PC-3 (cell line): ENCODE measurements around the gene TOP2A. TPM values are rescaled to one million over a fixed set of nuclear protein-coding genes. Genes with fewer than 3 reads are reported as not detected.

Experiments used
- ATAC-seq: fragments of 200-7000 bp; cut with Tn5 transposase; 2 replicates; pipeline ENCODE4 v1.9.1; 2020; ENCODE audit warnings: mild to moderate bottlenecking, moderate library complexity
- BruUV-seq: library from RNA; stranded (reverse); fragments of 400-500 nt; replicated peaks from 2 replicates; lab custom pipeline; 2021; lab: Mats Ljungman, UMichigan
- CTCF ChIA-PET: fragments of 300-600 bp; sonication (Branson Sonifier 250); formaldehyde crosslinking; loops from one replicate; lab custom pipeline; 2022; ENCODE audit warnings: antibody characterized with exemption; lab: Charles Lee
- POLR2A ChIA-PET: fragments of 300-600 bp; sonication (Branson Sonifier 250); formaldehyde crosslinking; loops from one replicate; lab custom pipeline; 2022; ENCODE audit warnings: antibody characterized with exemption; ENCODE audit not compliant: unreplicated experiment; lab: Charles Lee
- DNase-seq: peaks from one replicate; pipeline ENCODE4 v3.0.0-alpha.2; 2015
- H2AFZ ChIP-seq: fragments of 300-600 bp; sonication (generic); 2 replicates; pipeline ENCODE4 v1.6.0; 2016; ENCODE audit warnings: antibody characterized with exemption, low read length
- H3F3A ChIP-seq: fragments of 300-600 bp; sonication (generic); one replicate; pipeline ENCODE4 v1.6.0; 2017; ENCODE audit warnings: antibody characterized with exemption, low read length, control low read depth, mild to moderate bottlenecking; ENCODE audit not compliant: unreplicated experiment
- H3K27ac ChIP-seq: fragments of 300-600 bp; sonication (generic); 2 replicates; pipeline ENCODE4 v1.5.1; 2016; ENCODE audit warnings: mild to moderate bottlenecking, low read length
- H3K27me3 ChIP-seq: fragments of 300-600 bp; sonication (generic); 2 replicates; pipeline ENCODE4 v1.6.1; 2016; ENCODE audit warnings: low read length, mixed read lengths
- H3K36me3 ChIP-seq: fragments of 300-600 bp; sonication (generic); 2 replicates; pipeline ENCODE4 v1.6.1; 2016; ENCODE audit warnings: low read depth, mixed run types, low read length, mixed read lengths
- H3K4me1 ChIP-seq: fragments of 300-600 bp; sonication (generic); 2 replicates; pipeline ENCODE4 v1.5.1; 2016; ENCODE audit warnings: low read length; ENCODE audit not compliant: insufficient read depth
- H3K4me2 ChIP-seq: fragments of 300-600 bp; sonication (generic); 2 replicates; pipeline ENCODE4 v1.6.0; 2016; ENCODE audit warnings: low read length
- H3K4me3 ChIP-seq: fragments of 300-600 bp; sonication (generic); 2 replicates; pipeline ENCODE4 v1.5.1; 2016; ENCODE audit warnings: mild to moderate bottlenecking, low read length, mixed read lengths
- H3K79me2 ChIP-seq: fragments of 300-600 bp; sonication (generic); 2 replicates; pipeline ENCODE4 v1.6.1; 2017; ENCODE audit warnings: low read length, mixed read lengths
- H3K9ac ChIP-seq: fragments of 300-600 bp; sonication (generic); 2 replicates; pipeline ENCODE4 v1.6.0; 2016; ENCODE audit warnings: mild to moderate bottlenecking, low read length
- H3K9me2 ChIP-seq: fragments of 300-600 bp; sonication (generic); replicated peaks from 2 replicates; pipeline ENCODE4 v1.6.1; 2016; ENCODE audit warnings: mixed run types, low read length, mixed read lengths
- H3K9me3 ChIP-seq: fragments of 300-600 bp; sonication (generic); 2 replicates; pipeline ENCODE4 v1.6.1; 2016; ENCODE audit warnings: low read length, mixed read lengths
- H4K20me1 ChIP-seq: fragments of 300-600 bp; sonication (generic); 2 replicates; pipeline ENCODE4 v1.6.1; 2016; ENCODE audit warnings: low read length, mixed read lengths
- CTCF ChIP-seq: fragments of 300-600 bp; sonication (generic); conservative IDR thresholded peaks from 2 replicates; pipeline ENCODE4 v1.5.1; 2017; ENCODE audit warnings: antibody characterized with exemption, low read depth, mild to moderate bottlenecking, low read length
- EZH2 ChIP-seq: fragments of 300-600 bp; sonication (generic); IDR thresholded peaks from one replicate; pipeline ENCODE4 v1.6.1; 2017; ENCODE audit warnings: antibody characterized with exemption, mild to moderate bottlenecking, low read length; ENCODE audit not compliant: unreplicated experiment
- EZH2phosphoT487 ChIP-seq: fragments of 300-600 bp; sonication (generic); IDR thresholded peaks from 2 replicates; pipeline ENCODE4 v1.6.1; 2018; ENCODE audit warnings: mild to moderate bottlenecking, antibody characterized with exemption, low read length, borderline replicate concordance
- intact Hi-C: fragments of 100-400 bp; cut with micrococcal nuclease; formaldehyde crosslinking; loops from 2 replicates; pipeline ENCODE4 v1.9.0; 2023
- total RNA-seq: library from RNA; depleted of rRNA; stranded (reverse); fragments of >200 nt; gene quantifications from 2 replicates; pipeline ENCODE4 v1.2.3, GENCODE V29; 2014

Gene TOP2A
- total RNA-seq, 1 experiment from 2014 or later: 104 TPM

- H3K9me3 ChIP-seq: no peaks in the 10 kb centered on the region
- ATAC-seq (no peak), DNase-seq (no peak)
- H3K4me2 ChIP-seq: no peak overlapping the region
- ChIA-PET POLR2A (no interaction called here), CTCF (no interaction called here)
- H4K20me1 ChIP-seq: no peaks in the 10 kb centered on the region
- no peak overlapping the region for H2AFZ ChIP-seq
- H3K4me1 ChIP-seq: no peaks in the 10 kb centered on the region
- no peaks in the 10 kb centered on the region for H3F3A ChIP-seq
- no peak overlapping the region for H3K9ac ChIP-seq
- no peak overlapping the region for H3K27ac ChIP-seq
- H3K79me2 ChIP-seq: no peaks in the 10 kb centered on the region
- no peaks in the 10 kb centered on the region for H3K9me2 ChIP-seq
- no peak for TF ChIP-seq EZH2phosphoT487
- no peak for TF ChIP-seq CTCF
- TF ChIP-seq EZH2: no peak
- intact Hi-C loops: no loop called here
- no TSS peak for BruUV-seq
- H3K27me3 ChIP-seq: no peaks in the 10 kb centered on the region
- no peaks in the 10 kb centered on the region for H3K36me3 ChIP-seq
- H3K4me3 ChIP-seq: no peak overlapping the region
Observed at GRCh38 chr17:40361063-40361924, 56.4 kb downstream of the TOP2A start.

GRCh38 chr17:40360091-40360490 lies 57.6 kb downstream of the TOP2A start:
- no peaks in the 10 kb centered on the region for H3K9me2 ChIP-seq
- no peaks in the 10 kb centered on the region for H3K79me2 ChIP-seq
- H3K27ac ChIP-seq: no peak overlapping the region
- no peak for DNase-seq
- no peaks in the 10 kb centered on the region for H3K9me3 ChIP-seq
- no peak for ATAC-seq
- no peaks in the 10 kb centered on the region for H3F3A ChIP-seq
- BruUV-seq: no TSS peak
- no peak overlapping the region for H2AFZ ChIP-seq
- no peak overlapping the region for H3K4me2 ChIP-seq
- TF ChIP-seq EZH2phosphoT487 (no peak), CTCF (no peak), EZH2 (no peak)
- no peaks in the 10 kb centered on the region for H3K27me3 ChIP-seq
- no peak overlapping the region for H3K4me3 ChIP-seq
- H3K36me3 ChIP-seq: no peaks in the 10 kb centered on the region; the same call in 1 of the 2 replicates
- intact Hi-C loops: no loop called here
- POLR2A ChIA-PET: no interaction called here
- no peaks in the 10 kb centered on the region for H4K20me1 ChIP-seq
- no peaks in the 10 kb centered on the region for H3K4me1 ChIP-seq
- CTCF ChIA-PET: no interaction called here
- H3K9ac ChIP-seq: no peak overlapping the region
